Dedifferentiated amniotic fluid mesenchymal stem cell (primary cell): ENCODE data around the gene GNG7.
"Not testable (repeated sequence)": the region's sequence is repeated elsewhere in the genome, so short reads cannot be mapped to it uniquely, and the experiment has no call there.

Source experiments
- DNase-seq: peaks from one replicate; pipeline ENCODE4 v3.0.0-alpha.2; 2016; ENCODE audit errors: extremely low spot score

GNG7 gene

DNA sequence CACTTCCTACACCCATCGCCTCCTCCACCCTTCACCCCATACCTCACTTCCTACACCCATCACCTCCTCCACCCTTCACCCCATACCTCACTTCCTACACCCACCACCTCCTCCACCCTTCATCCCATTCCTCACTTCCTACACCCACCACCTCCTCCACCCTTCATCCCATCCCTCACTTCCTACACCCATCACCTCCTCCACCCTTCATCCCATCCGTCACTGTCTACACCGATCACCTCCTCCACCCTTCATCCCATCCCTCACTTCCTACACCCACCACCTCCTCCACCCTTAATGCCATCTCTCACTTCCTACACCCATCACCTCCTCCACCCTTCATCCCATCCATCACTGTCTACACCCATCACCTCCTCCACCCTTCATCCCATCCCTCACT, 10.7 kb upstream of the GNG7 start:
- DNase-seq: not testable (repeated sequence)

DNA sequence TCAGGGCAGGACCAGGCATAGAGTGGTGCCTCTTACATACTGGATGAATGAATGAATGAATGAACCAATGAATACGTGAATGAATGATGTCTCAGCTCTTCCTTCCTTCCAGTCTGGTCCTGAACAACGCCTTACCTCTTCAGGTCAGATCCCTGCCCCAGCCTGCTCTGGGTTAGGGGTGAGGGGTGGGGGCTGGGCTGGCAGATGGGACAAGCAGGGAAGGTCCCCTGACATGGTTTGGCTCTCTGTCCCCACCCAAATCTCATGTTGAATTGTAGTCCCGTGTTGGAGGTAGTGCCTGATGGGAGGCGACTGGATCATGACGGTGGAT, 9.3 kb upstream of the GNG7 start:
- no peak for DNase-seq

GRCh38 chr19:2711172-2711874, 8.8 kb upstream of the GNG7 start:
- DNase-seq: no peak

DNA sequence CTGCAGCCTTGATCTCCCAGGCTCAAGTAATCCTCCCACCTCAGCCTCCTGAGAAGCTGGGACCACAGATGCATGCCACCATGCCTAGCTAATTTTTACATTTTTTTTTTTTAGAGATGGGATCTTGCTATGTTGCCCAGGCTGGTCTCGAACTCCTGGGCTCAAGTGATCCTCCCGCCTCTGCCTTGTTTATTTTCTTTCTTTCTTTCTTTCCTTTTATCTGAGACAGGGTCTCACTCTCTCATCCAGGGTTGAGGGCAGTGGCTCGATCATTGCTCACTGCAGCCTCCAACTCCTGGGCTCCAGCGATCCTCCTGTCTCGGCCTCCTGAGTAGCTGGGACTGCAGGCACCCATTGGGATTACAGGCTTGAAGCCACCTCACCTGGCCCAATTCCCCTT, 3.8 kb upstream of the GNG7 start:
- DNase-seq: no peak

GRCh38 chr19:2703691-2704216, 1.3 kb upstream of the GNG7 start:
- no peak for DNase-seq

GRCh38 chr19:2703077-2703437, 563 bp upstream of the GNG7 start:
- DNase-seq: no peak

DNA sequence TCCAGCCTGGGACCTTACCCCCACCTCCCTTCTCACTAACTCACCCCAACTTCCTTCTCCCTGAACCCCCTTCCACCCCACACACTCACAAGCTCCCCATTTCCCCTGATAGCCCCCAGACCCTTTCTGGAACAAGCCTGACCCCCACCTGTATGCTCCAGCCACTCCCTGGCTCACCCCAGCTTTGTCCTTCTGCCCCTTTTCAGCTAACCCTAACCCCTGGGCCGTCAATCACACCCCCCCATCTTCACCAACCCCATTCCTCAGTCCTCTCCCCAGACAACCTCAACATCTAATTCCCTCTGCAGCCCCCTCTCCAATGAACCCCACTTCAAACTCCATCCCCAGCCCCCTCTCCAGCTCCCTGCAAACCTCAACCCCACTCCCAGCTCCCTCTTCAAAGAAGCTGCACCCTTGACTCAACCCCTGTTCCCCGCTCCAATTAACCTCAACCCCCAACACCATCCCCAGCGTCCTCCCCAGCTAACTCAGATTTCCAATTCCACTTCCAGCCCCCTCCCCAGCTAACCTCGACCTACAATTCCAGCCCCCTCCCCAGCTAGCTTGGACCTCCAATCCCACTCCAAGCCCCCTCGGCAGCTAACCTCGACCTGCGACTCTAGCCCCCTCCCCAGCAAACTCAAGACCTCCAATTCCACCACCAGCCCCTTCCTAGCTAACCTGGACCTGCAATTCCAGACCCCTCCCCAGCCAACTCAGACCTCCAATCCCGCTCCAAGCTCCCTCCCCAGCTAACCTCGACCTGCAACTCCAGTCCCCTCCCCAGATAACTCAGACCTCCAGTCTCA, 929 bp downstream of the GNG7 start:
- no peak for DNase-seq

- no peak for DNase-seq
These were observed 1.7 kb downstream of the GNG7 start for GRCh38 chr19:2700660-2701360.

DNA sequence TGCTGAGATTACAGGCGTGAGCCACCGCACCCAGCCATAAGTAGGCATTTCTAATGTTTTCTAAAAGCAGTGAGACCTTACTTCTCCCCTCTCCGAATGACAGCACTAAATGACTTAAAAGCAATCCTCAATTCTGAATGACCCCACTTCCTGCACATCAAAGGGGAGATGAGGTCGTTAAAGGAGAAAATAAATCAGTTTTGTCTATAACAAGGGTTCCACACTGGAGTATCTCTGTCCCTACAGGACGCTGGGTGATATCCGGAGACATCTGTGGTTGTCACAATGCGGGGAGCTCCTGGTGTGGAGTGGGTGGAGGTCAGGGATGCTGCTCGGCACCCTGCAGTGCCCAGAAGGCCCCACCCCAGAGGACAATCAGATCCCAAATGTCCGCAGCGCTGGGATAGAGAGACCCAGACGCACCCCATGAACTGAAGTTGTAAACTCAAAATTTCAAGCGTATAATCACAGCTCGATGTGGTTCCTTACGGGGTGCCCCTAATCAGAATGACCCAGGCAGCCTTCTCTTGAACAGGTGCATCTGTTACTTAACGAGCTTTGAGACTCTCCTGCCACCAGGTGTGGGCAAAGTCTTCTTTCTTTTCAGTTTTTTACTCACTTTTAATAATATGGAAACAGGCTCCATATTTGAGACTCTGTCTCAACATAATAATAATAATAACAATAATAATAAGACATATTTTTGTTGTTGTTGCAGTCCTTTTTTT, 2.9 kb downstream of the GNG7 start:
- DNase-seq: no peak

- DNase-seq: no peak
These were observed 8.3 kb downstream of the GNG7 start for GRCh38 chr19:2694196-2694595.

- DNase-seq: no peak
These were observed 8.9 kb downstream of the GNG7 start for GRCh38 chr19:2693492-2694160.

GRCh38 chr19:2691951-2692350, 10.5 kb downstream of the GNG7 start:
- no peak for DNase-seq

DNA sequence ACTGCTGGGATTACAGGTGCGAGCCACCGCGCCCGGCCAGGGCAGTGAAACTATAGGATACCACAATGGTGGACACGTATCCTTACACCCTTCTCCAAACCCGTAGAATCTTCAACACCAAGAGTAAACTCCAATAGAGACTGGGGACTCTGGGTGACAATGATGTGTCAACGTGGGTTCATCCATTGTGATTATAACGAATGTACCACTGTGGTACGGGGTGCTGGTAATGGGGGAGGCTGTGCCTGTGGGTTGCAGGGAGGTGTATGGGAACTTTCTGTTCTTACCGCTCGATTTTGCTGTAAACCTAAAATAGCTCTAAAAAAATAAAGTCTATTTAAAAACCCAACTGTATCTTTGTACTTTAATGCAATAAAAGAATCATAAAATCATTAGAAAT, 11.6 kb downstream of the GNG7 start:
- no peak for DNase-seq

- no peak for DNase-seq
These were observed 16.1 kb downstream of the GNG7 start for GRCh38 chr19:2686360-2686759.

- no peak for DNase-seq
These were observed 17.2 kb downstream of the GNG7 start for GRCh38 chr19:2685204-2685704.

DNA sequence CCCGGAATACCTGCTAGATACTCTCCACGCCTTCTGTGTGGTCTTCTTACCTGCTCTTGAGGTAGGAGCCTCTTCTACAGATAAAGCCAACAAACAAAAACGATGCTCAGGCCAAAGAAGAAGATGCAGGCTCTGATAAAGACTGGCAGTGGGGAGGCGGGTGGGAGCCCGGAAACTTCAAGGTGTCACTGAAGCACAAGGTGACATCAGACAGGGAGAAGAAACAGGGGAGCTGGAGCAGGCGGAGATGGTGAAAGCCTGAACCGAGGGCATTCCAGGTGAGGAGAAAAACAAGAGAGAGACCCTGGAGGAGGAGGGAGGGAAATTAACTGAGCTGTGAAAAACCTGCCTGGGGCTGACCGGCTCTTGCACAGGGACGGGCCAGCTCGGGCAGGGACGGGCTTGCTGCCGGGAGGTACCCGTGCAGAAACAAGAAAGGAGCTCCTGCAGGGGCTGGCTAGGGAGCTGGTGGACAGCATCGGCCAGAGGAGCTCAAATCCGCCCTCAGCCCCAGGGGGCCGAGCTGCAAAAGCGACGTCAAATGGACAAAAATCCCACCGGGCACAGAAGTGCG, 19.0 kb downstream of the GNG7 start:
- no peak for DNase-seq

DNA sequence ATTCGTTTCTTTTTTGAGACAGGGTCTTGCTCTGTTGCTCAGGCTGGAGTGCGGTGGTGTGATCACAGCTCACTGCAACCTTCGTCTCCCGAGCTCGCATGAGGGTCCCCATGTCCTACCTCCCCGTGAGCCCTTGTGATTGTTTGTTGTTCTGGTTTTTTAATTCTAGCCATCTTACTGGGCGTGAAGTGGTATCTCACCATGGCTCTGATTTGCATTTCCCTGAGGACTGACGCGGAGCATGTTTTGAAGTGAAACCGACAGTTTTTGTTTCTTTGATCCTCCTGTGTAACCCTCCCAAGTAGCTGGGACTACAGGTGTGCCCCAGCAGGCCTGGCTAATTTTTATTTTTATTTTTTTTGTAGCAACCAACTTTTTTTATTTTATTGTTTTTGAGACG, 21.7 kb downstream of the GNG7 start:
- DNase-seq: no peak

DNA sequence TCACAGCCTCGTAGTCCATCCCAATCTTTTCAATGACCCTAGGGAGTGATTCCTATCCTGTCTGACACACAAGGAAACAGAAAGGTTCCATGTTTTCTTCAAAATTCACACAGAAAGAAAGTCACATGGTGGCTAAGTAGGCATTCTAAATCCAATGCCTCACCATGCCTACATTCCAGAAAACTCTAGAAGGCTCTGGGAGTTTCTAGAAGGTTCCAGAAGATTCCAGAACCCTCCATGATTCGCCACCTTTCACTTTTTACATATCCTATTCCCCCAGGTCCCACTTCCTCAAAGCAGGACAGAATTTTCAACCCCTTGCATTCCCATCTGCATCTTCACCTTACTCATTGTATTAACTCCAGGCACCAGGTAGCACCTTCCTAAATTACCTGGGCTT, 23.1 kb downstream of the GNG7 start:
- DNase-seq: no peak

DNA sequence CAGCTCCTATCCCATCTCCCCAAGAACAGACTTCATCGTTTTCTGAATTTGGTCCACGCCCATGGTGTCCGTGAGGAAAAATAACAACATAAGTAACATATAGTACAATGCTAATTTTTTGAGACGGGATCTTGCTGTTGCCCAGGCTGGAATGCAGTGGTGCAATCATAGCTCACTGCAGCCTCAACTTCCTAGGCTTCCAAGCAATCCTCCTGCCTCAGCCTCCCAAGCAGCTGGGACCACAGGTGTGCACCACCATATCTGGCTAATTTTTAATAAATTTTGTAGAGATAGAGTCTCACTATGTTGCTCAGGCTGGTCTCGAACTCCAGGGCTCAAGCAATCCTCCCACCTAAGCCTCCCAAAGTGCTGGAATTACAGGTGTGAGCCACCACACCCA, 23.5 kb downstream of the GNG7 start:
- not testable (repeated sequence) for DNase-seq

DNA sequence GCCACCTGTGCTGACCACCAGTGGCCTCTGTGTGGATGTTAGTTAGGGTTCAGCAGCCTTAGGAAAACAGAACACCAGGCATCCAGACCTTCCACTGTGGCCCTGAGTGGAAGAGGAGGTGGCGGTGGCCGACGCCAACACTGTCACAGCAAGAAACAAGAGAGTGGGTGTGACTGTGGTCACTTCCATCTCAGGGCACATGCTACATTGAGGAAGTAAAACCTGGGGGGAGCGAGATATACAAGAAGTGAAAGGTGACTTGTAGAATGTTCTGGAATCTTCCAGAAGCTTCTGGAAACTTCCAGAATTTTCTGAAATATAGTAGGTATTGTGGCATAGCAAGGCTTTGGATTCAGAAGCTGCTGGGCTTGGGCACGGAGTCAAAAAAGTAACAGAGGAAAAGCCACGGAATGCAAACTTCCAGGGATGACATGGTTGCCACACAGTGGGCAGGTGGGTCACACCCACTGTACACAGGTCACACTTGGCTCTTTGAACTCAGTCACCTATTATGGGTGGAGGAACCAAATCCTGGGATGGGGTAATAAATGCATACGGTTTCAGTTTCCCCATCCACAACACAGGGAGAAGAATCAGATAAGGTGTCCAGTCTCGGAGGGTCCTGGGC, 24.3 kb downstream of the GNG7 start:
- DNase-seq: no peak

GRCh38 chr19:2676823-2677222, 25.7 kb downstream of the GNG7 start:
- DNase-seq: no peak
